Measurements from ENCODE around the gene MYO7B. TPM values are rescaled to one million over a fixed set of nuclear protein-coding genes. Genes with fewer than 3 reads are reported as not detected.
A peak's percentile ranks its signal among the peaks of the same experiment; 100 is the strongest.

The MYO7B gene
- total RNA-seq, 1 donor from 2014 or later = 5.2 TPM

GRCh38 chr2:127670055-127670956, 134.8 kb downstream of the MYO7B start:
- Histone ChIP-seq H3K4me3 (no peak overlapping the region), H3K36me3 (peaks cover 7% of the 10 kb centered on the region), H3K9me3 (no peaks in the 10 kb centered on the region), H3K4me1 (peaks cover 42% of the 10 kb centered on the region), H3K27me3 (ENCODE audit: low read depth) (peaks cover 4% of the 10 kb centered on the region), H3K27ac (no peak overlapping the region)
- ATAC-seq (no peak), DNase-seq (no peak)
- intact Hi-C loops (cut with DNase I) = no loop called here
- TF ChIP-seq CTCF (IDR thresholded peaks at IDR 0.05) = no peak

GRCh38 chr2:127670957-127671290, 135.4 kb downstream of the MYO7B start:
- no peak for ATAC-seq
- no peak overlapping the region for H3K4me3 ChIP-seq
- intact Hi-C loops (cut with DNase I) = no loop called here
- H3K27ac ChIP-seq = no peak overlapping the region
- H3K27me3 ChIP-seq (ENCODE audit: low read depth) = peaks cover 4% of the 10 kb centered on the region
- H3K9me3 ChIP-seq = no peaks in the 10 kb centered on the region
- H3K36me3 ChIP-seq = peaks cover 7% of the 10 kb centered on the region
- TF ChIP-seq CTCF (IDR thresholded peaks at IDR 0.05) = no peak
- no peak for DNase-seq
- peaks cover 42% of the 10 kb centered on the region for H3K4me1 ChIP-seq

GRCh38 chr2:127671557-127672302, 136.2 kb downstream of the MYO7B start:
- Histone ChIP-seq H3K27me3 (ENCODE audit: low read depth) (peaks cover 4% of the 10 kb centered on the region), H3K4me1 (peaks cover 48% of the 10 kb centered on the region), H3K36me3 (peaks cover 7% of the 10 kb centered on the region), H3K4me3 (peak overlapping the region; percentile 75), H3K27ac (peak overlapping the region; percentile 92), H3K9me3 (no peaks in the 10 kb centered on the region)
- DNase-seq (peak; percentile 82), ATAC-seq (peak in 1 of 2 donors; percentile 38)
- no peak for TF ChIP-seq CTCF (IDR thresholded peaks at IDR 0.05)
- intact Hi-C loops (cut with DNase I) = no loop called here

GRCh38 chr2:127672341-127673224, 137.1 kb downstream of the MYO7B start:
- intact Hi-C loops (cut with DNase I) = no loop called here
- peak overlapping the region; percentile 92 for H3K27ac ChIP-seq
- ATAC-seq (peak in 1 of 2 donors; percentile 11), DNase-seq (no peak)
- H3K36me3 ChIP-seq = peaks cover 7% of the 10 kb centered on the region
- H3K9me3 ChIP-seq = no peaks in the 10 kb centered on the region
- no peak for TF ChIP-seq CTCF (IDR thresholded peaks at IDR 0.05)
- H3K4me3 ChIP-seq = peak overlapping the region; percentile 75
- H3K4me1 ChIP-seq = peaks cover 51% of the 10 kb centered on the region
- H3K27me3 ChIP-seq (ENCODE audit: low read depth) = peaks cover 4% of the 10 kb centered on the region
